IPS DF 4.7 (cell line): ENCODE results near the gene DNAJC15.
"Not testable (repeated sequence)": the region's sequence is repeated elsewhere in the genome, so short reads cannot be mapped to it uniquely, and the experiment has no call there.

Source experiments
- DNase-seq: peaks from one replicate; pipeline ENCODE4 v3.0.0-alpha.2; 2013; ENCODE audit warnings: low spot score; ENCODE audit errors: extremely low read depth

The DNAJC15 gene

GRCh38 chr13:43023289-43023963 lies at the start of gene DNAJC15:
TSS of gene DNAJC15 (plus strand) at chr13:43023586. CDS start at chr13:43023627, 41 bp downstream.
- peak; percentile 38 for DNase-seq

- DNase-seq = no peak
Observed at GRCh38 chr13:42976066-42976465, 47.3 kb upstream of the DNAJC15 start.

GRCh38 chr13:42977219-42977659 lies 46.1 kb upstream of the DNAJC15 start:
- DNase-seq = no peak

- DNase-seq = no peak
Observed at GRCh38 chr13:42981317-42981716, 42.1 kb upstream of the DNAJC15 start.

GRCh38 chr13:42981853-42982252 lies 41.5 kb upstream of the DNAJC15 start:
- no peak for DNase-seq

- DNase-seq = no peak
Observed at GRCh38 chr13:42984026-42984425, 39.4 kb upstream of the DNAJC15 start.

- no peak for DNase-seq
Observed at GRCh38 chr13:42984691-42985090, 38.7 kb upstream of the DNAJC15 start.

GRCh38 chr13:42985312-42986175 lies 37.8 kb upstream of the DNAJC15 start:
- DNase-seq = no peak

GRCh38 chr13:42986176-42986574 lies 37.2 kb upstream of the DNAJC15 start:
- no peak for DNase-seq

GRCh38 chr13:42990291-42991232 lies 32.8 kb upstream of the DNAJC15 start:
- no peak for DNase-seq

GRCh38 chr13:42991233-42991897 lies 32.0 kb upstream of the DNAJC15 start:
- not testable (repeated sequence) for DNase-seq

- no peak for DNase-seq
Observed at GRCh38 chr13:42991898-42992763, 31.3 kb upstream of the DNAJC15 start, which contains the start of gene EPSTI1. TSS of gene EPSTI1 (minus strand) at chr13:42992241. CDS start at chr13:42992165, 76 bp downstream.

GRCh38 chr13:42992764-42993122 lies 30.6 kb upstream of the DNAJC15 start:
- no peak for DNase-seq

- DNase-seq = no peak
Observed at GRCh38 chr13:42994878-42995277, 28.5 kb upstream of the DNAJC15 start.

GRCh38 chr13:42996584-42996983 lies 26.8 kb upstream of the DNAJC15 start:
- no peak for DNase-seq

GRCh38 chr13:42997381-42997780 lies 26.0 kb upstream of the DNAJC15 start:
- DNase-seq = no peak

GRCh38 chr13:42999491-42999890 lies 23.9 kb upstream of the DNAJC15 start:
- no peak for DNase-seq

- DNase-seq = no peak
Observed at GRCh38 chr13:43000676-43001075, 22.7 kb upstream of the DNAJC15 start.

GRCh38 chr13:43002021-43002420 lies 21.4 kb upstream of the DNAJC15 start:
- DNase-seq = no peak

GRCh38 chr13:43003010-43003409 lies 20.4 kb upstream of the DNAJC15 start:
- DNase-seq = no peak
